ENCODE measurements around the gene TEX51. TPM values are rescaled to one million over a fixed set of nuclear protein-coding genes. Genes with fewer than 3 reads are reported as not detected.

The TEX51 gene
- total RNA-seq, 1 donor from 2014 or later: not detected

DNA sequence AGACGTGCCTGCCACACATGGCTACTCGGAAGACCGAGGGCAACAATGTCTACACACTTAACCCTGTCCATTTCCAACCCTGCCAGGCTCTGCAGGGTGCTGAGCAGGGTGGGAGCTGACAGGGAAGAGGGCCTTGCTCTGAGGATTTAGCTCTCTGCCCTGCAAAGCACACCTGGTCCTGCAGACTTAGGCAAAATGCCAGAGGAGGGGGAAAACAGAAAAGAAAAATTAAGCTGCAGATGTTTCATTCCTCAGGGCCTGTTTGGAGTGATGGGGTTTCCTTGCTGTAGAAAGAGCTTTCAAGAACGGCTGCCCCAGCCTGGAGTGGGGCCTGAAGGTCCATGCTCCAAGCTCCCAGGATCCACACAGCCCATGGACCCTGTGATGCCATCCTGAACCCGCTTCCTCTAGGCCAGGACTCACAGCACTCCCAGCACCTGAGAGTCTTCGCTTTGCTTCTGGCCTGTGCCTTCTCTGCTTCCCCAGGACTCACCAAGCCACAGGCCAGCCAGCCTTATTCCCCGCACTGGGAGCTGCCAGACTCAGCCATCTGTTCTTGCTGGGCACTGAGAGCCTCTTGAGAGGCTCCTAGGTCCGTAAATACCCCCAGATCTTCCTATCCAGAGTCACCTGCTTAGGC lies 9.1 kb upstream of the TEX51 start:
- DNase-seq (ENCODE audit: missing footprints) (no peak), ATAC-seq (no peak)
- intact Hi-C loops (cut with DNase I): no loop called here

DNA sequence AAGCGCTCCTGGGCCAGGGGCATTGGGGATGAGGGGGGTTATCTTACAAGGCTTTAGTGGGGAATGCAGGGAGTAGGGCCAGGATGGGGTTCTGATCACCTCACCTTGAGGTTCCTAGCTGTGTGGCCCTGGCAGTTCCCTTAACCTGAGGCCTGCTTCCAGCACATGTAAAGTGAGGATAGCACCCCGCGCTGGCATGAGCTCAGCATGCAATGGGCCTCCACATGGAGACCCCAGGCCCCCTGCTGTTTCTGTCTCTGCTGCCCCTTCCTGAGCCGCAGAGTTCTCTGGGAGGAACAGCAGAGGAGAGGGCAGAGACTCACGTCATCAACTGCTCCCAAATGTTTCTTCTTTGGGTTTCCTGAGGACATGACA lies 8.6 kb upstream of the TEX51 start:
- intact Hi-C loops (cut with DNase I): no loop called here
- DNase-seq (ENCODE audit: missing footprints) (no peak), ATAC-seq (no peak)

DNA sequence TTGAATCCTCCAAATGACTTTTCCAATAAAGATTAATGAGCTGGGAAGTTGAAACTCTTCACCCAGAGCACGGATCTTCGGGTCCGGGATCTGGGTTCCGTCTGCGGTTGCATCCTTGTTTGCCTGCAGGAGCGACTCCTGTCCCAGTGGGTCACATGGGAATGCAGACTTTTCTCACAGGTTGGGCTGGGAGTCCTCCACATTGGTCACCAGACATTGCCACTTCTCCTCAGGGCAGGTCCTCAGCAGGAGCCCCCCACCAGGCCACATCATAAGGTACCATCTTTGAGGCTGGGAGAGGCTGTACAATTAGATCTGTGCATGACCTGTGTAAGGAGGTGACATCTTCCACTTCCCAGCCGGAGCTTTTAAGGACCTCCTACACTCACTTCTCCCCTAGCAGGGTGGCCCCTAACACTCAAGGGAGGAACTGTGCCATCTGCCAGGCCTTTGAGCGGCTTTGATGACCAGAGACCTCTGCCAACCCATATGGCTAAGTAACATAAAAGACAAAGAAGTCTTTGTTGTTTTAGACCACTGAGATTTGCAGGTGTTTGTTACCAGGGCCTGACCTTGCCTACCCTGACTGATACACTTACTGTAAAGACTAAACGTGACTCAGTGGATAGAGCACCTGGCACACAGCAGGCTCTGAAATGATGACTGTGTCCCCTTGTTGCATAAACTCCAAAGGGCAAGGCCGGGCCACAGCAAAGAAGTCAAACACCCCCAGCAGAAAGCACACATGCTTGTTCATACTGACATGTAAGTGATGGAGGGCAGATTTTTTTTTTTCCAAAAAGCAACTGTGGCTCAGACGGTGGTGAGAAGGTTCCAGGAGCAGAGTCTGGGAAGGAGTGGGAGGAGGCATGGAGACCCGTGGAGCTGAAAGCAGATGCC lies 7.9 kb upstream of the TEX51 start:
- no peak for ATAC-seq
- no peak for DNase-seq (ENCODE audit: missing footprints)
- intact Hi-C loops (cut with DNase I): no loop called here

DNA sequence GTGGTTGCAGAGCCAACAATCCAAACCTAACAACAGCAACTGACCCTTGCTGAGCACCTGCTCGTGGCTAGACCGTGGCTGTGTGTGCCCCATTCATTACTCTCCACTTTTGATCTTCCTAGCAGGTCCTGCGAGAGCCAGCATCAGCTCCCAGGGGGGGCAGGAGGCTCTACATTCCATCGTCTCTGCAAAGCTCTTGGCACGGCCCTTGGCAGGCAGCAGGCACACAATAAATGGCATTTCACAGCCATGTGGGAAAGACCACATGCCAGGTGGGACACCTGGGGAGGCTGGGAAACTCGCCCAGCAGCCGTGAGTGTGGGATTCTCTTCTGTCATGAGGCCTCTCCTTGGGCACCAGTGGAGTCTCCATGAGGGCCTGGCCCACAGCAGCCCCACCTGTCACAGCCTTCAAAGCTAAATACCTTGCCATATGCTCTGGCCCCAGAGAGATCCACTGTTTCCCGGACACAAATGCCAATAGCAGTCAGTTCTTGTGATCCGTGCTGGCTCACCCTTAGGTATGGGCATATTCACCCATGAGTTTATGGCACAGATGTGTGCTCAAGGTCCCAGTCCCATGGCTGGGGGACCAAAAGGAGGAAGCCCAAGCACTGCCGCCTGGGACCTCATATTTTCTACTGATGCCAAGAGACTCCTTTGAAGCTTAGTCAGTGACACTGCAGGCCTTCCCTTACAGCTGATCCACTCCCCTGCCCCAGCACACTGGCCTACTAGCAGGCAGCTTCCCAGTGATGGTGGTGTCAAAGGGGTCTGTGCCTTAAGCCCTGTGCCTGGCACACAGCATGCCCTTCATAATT lies 6.8 kb upstream of the TEX51 start:
- intact Hi-C loops (cut with DNase I): no loop called here
- DNase-seq (ENCODE audit: missing footprints): no peak
- no peak for ATAC-seq

DNA sequence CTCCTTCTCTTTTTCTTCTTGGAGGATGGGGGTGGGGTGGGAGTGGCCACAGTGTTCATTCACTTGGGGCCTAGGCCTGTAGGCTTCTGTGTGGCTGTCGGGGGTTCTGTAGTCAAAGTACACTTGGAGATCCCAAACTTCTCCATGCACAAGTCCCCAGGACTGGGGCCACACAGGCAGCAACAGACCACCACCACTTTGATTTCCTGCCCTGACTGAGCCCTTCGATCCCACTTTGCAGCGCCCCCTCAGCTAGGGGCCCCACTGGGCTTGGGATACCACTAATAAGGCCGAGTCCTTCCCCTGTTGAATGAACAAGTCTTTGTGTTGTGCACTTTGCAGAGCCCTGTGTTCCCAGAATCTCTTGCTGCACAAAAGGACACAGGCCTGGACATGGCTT lies 5.5 kb upstream of the TEX51 start:
- DNase-seq (ENCODE audit: missing footprints) (no peak), ATAC-seq (no peak)
- intact Hi-C loops (cut with DNase I): no loop called here

DNA sequence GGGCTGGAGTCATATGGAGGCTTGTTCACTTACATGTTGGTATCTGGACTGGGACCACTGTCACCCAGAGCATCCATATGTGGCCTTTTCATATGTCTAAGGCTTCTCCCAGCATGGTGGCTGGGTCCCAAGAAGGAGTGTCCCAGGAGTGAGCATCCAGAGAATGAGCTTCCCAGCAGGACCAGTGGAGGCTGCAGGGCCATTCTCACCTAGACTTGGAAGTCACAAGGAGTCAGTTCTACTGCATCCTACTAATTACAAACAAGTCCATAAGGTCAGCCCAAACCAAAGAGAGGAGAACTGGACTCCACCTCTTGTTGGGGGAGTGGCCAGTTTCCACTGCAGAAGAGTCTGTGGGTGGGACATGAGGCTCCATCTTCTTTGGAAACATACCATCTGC lies 5.1 kb upstream of the TEX51 start:
- no peak for DNase-seq (ENCODE audit: missing footprints)
- intact Hi-C loops (cut with DNase I): no loop called here
- ATAC-seq: no peak

DNA sequence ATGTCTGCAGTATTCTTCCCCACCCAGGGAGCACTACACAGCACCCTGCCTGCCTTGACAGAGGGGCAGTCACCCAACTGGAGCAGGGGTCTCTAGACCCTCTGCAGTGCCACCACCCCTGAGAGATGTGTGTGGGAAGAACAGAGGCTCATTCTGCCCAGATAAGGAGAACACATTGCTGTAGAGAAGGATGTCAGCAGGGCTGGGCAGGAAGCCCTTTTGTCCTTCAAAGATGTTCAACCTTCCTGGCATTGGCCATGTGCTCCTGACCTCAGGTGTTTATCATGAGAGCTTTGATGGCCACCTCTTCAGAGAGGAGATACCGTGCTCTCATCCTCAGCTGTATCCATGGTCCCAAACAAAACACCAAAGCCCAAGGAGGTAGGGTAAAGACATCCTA lies 4.6 kb upstream of the TEX51 start:
- ATAC-seq (no peak), DNase-seq (ENCODE audit: missing footprints) (no peak)
- intact Hi-C loops (cut with DNase I): no loop called here

DNA sequence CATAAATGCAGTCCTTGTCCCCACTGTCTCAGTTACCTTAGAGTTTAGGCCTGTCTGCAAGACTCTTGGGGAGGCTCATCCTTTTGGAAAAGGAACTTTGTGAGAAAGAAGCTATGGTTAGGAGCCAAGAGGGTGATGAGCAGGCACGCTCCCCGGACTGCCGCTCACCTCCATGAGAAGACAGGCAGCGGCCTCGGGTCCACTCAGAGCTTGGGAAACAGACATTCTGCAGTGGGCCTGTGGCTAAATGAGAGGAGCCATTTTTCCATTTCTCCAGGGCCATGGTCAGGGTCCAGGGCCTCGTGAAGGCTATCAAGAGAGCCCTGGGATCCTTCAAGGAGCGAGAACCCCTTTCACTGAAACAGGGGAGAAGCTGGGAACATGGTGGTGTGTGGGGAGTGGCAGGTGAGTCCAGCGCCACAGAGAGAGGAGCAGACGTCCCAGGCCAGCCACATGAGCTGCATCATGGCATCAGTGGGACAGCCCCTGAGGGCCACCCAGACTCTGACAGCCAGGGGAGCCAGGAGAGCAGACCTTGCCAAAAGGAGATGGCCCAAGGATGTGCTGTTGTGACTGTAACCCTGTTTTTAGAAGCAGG lies 4.0 kb upstream of the TEX51 start:
- DNase-seq (ENCODE audit: missing footprints): no peak
- intact Hi-C loops (cut with DNase I): no loop called here
- ATAC-seq: no peak

DNA sequence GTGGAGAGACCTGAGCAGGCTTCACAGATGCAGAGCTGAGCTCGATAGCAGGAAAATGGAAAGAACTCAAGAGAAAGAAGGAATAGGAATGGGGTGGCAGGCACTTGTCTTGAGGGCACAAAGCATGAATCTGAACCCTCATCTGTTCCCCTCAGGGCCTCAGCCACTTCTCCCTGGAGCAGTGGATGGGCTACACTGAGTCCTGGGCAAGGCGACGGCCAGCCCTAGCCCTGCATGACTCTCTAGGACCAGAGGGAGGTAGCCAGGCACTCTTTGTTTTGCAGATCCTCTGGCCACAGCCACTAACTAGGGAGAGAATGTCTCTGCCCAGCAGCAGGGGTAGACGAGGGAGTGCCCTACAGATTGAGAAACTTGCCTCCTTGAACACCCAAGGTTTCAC lies 3.4 kb upstream of the TEX51 start:
- DNase-seq (ENCODE audit: missing footprints) (no peak), ATAC-seq (no peak)
- intact Hi-C loops (cut with DNase I): no loop called here

DNA sequence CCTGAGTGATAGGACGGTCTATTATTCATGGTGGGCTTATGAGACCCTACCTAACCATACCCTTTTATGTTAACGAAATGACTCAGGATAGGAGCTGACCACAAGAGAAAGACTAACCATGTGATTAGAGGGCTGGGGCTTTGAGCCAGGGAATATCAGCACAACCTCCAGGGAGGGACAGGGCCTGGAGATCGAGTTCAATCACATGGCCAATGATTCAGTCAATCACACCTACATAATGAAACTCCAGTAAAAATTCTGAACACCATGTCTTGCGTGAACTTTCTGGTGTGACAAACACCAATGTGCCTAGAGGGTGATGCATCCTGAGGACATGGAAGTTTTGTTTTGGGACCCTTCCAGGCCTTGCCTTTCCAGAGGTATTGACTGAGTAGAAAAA lies 2.2 kb upstream of the TEX51 start:
- intact Hi-C loops (cut with DNase I): no loop called here
- no peak for DNase-seq (ENCODE audit: missing footprints)
- ATAC-seq: no peak

DNA sequence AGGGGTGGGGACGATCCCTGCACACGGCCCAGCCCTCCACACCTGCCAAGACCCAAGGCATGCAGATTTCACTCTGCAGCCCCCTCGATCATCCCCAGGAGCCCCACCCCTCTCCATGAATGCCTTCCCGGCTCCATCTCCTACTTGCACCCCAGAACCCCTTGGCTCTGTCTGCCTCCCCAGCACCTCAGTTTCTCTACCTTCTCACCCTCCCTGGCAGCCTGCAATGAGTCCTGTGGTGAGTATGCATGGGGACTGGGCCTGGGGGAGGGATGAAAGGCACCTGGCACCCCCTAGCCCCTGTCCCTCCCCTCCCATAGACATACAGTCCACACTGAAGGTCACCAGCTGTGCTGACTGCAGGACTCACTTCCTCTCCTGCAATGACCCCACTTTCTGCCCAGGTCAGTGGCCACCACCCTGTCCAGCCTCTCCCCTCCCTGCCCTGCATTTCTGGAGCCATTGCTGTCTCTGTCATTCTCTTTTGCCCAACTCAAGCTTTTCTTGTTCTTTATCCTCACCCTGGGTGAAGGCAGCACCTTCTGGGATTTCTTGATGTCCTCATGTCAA lies 1.0 kb downstream of the TEX51 start:
- DNase-seq (ENCODE audit: missing footprints) (no peak), ATAC-seq (no peak)
- intact Hi-C loops (cut with DNase I): no loop called here

DNA sequence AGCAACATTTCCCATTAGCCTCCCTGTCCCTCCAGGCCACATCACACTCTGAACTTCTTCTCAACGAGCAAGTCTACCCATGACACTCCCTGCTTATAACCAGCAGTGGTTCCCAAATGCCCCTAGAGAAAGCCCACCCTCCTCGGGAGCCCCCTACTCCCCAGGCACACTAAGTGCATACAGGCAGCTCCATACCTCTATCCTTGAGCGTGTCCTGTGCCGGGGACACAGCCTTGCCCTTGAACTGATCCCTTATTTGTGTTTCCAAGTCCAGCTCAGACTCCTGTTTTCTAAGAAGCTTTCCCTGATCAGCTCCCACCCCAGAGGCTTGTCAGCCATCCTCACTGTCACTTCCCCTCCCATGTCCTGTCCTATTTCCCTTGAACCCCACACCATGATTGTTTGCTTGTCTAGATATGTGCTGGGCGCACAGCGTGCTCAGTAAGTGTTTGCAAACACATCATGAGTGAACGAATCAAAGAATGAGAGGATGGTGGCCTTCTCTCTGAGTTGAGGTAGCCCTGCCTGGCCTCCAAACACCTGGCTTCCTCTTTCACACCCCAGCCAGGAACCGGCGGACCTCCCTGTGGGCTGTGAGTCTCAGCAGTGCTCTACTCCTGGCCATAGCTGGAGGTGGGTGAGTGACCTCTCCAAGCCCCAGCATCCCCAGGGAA lies 2.1 kb downstream of the TEX51 start:
- intact Hi-C loops (cut with DNase I): no loop called here
- DNase-seq (ENCODE audit: missing footprints) (no peak), ATAC-seq (no peak)

DNA sequence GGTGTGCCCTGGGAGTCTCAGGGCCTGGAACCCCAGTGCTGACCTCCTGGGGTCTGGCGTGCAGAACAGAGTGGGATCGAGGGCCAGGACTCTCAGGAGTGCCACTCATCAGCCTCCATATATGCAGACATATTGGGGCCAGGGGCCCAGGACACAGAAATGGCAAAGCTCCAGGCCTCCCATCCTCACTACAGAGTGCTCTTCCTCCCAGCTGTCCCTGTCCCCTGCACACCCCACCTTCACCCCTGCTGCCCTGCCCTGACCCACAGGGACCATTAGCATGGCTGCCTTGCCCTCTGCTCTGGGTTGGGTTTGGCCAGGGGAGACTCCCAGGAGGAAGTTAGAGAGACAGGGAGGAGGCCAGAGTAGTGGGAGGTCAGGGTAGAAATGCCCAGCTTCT lies 2.8 kb downstream of the TEX51 start:
- ATAC-seq (no peak), DNase-seq (ENCODE audit: missing footprints) (no peak)
- intact Hi-C loops (cut with DNase I): no loop called here

DNA sequence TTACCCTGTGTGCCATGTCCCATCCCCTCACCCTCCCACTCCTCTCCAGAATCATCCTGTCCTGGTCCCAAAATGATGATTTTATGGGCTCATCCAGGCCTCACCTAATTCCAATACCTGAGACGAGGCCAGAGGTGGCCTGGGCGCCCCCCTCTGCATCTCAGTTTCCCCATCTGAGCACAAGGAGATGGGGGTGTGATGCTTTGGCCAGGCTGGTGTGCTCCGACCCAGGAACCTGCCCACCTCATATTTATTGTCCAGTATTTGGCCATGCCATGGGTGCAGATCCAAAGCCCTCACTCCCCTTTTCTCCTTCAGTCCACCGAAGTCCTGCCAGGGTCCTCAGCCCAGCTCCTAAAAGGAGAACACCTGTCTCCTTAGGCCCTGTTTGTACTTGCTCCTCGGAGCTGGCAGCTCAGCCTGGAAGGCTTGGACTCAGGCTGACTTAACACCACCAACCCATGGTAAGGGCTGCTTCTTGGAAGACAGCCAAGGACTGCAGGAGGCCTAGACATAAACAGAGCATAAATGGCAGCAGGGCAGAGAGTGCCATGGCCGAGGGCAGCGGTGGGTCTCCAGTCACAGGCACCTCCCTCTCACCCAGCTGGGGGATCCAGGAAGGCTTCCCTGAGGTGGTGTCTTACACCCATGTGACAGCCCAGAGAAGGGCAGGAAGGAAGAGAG lies 3.6 kb downstream of the TEX51 start:
- ATAC-seq: no peak
- intact Hi-C loops (cut with DNase I): no loop called here
- no peak for DNase-seq (ENCODE audit: missing footprints)

DNA sequence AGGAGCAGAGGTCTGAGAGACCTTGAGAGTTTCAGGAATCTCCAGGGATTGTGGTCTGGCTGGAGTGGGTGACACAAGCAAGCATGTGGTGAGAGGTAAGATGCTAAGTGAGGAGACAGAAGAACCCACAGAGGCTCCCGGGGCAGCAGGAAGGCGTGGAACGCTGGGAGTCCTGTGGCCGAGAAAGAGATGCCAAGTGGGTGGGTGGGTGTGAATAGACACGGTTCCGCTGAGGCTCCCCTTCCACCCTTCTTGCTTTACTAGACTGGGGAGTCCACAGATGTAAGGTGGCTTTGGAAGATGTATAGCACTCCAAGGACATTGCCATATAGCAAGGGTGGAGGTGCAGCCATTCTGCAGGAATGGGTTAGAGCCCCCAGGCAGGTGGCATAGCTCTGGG lies 4.2 kb downstream of the TEX51 start:
- DNase-seq (ENCODE audit: missing footprints): no peak
- intact Hi-C loops (cut with DNase I): no loop called here
- ATAC-seq: no peak

DNA sequence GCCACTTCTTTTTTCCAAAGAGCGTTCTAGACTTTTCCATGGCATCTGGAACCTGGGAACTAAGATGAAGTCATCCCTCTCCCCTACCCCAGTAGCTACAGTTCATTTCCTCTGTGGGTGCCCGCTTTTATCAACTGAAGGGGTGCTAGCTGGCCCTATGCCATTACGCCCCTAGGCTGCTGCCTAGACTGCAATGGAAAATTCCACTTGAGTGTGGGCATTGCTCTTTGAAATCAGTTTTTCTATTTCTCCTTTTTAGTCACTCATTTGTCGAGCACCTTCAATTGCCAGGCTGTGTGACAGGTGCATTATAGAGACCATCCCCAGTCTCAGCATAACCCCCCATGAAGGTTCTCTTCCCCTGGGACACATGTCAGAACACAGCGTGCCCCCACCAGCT lies 7.3 kb downstream of the TEX51 start:
- no peak for DNase-seq (ENCODE audit: missing footprints)
- ATAC-seq: no peak
- intact Hi-C loops (cut with DNase I): no loop called here

DNA sequence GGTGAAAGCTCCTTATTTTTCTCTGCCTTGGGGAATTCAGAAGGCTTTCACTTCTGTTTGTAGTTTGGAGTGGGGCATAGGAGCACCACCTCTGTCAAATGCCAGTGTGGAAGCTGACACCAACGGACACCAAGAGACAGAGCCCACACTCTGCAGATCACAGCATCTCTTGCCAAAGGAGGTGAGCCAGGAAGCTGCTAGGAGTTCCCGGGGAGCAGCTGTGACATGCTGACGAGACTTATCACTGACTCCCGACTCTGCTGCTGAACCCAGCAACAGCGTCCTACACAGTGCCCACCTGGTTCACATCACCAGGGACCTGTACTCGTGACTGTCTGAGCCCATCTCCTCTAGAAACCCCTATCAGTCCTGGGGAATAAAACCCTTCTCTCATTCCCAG lies 8.1 kb downstream of the TEX51 start:
- no peak for ATAC-seq
- intact Hi-C loops (cut with DNase I): no loop called here
- DNase-seq (ENCODE audit: missing footprints): no peak

DNA sequence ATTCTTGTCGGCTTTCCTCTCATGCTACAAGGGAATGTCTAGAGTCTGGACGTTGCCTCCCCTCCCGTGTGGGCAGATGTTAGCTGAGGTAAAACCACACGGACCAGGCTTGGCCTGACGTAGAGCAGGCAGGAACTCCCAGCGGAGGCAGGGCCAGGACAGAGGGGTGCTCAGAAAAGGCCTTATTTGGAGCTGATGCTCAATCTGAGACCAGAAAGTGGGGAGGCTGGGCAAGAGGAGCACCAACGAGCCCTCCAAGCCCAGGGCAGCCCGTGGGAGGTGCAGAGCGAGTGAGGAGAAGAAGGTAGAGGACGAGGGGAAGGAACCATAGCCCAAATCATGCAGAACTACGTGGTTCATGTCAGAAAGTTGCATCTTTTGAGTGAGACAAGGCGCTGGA lies 9.0 kb downstream of the TEX51 start:
- intact Hi-C loops (cut with DNase I): no loop called here
- DNase-seq (ENCODE audit: missing footprints): no peak
- ATAC-seq: no peak
